GM19455 (cell line): ENCODE results near the gene KIR3DL2.
"Not testable (repeated sequence)": the region's sequence is repeated elsewhere in the genome, so short reads cannot be mapped to it uniquely, and the experiment has no call there.

Experiments used
- ATAC-seq: cut with Tn5 transposase; IDR thresholded peaks from one replicate; pipeline ENCODE4 v1.9.1; 2021; ENCODE audit not compliant: unreplicated experiment

Gene KIR3DL2

GRCh38 chr19:54863459-54863858 lies 13.2 kb downstream of the KIR3DL2 start:
- not testable (repeated sequence) for ATAC-seq

DNA sequence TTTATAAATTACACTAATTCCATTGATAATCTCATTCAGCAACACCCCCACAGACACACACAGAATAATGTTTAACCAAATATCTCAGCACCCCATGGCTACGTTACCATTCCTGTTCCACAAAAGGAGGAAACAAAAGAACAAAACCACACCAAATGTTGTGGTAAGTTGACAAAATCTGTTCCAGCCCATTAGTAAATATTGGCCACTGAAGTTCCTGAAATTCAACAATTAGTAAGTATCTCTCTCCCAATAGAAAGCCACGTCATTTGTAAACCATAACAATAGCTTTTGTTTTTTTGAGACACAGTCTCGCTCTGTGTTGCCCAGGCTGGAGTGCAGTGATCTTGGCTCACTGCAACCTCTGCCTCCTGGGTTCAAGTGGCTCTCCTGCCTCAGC lies 21.5 kb downstream of the KIR3DL2 start:
- ATAC-seq: no peak

DNA sequence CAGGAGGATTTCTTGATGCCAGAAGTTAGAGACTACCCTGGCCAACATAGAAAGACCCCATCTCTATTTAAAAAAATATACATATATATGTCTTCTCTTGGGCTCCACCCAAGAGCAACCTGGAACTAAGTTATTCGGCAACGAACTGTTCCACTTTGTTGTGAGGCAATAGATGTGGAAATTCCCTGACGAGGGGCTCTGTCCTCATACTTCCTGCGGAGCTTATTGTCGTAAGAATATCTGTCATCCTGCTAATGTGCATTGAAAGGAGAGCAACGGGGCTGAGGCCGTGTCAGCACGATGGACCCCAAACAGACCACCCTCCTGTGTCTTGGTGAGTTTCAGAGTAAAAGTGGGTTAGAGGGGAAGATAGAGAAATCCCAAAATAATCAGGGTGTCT lies 23.7 kb downstream of the KIR3DL2 start, which contains the start of gene FCAR:
TSS of gene FCAR (plus strand) at position 246 of the 400 bp plus-strand sequence. CDS start at position 301, 55 bp downstream.
- no peak for ATAC-seq

GRCh38 chr19:54875506-54875905 lies 25.3 kb downstream of the KIR3DL2 start:
- ATAC-seq: no peak

- no peak for ATAC-seq
These were observed 27.2 kb downstream of the KIR3DL2 start for GRCh38 chr19:54877471-54877870.

DNA sequence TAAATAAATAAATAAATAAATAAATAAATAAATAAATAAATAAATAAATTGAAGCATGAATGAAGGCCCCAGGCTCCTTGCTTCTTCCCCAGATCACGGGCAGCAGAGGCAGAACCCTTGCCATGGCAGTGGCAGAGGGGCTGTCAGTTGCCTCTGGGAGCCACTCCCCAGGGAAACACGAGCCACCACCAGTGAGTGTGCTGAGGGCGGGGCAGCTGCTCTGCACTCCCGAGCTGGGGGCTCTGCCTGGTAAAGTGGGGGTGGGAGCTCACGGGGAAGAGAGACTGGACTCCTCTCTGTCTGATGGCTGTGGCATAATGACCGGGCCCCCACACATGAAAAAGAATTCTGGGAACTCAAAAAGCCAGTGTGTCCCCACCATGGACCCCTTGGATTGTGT lies 31.6 kb downstream of the KIR3DL2 start:
- no peak for ATAC-seq

- ATAC-seq: no peak
These were observed 32.5 kb downstream of the KIR3DL2 start for GRCh38 chr19:54882758-54883157.

DNA sequence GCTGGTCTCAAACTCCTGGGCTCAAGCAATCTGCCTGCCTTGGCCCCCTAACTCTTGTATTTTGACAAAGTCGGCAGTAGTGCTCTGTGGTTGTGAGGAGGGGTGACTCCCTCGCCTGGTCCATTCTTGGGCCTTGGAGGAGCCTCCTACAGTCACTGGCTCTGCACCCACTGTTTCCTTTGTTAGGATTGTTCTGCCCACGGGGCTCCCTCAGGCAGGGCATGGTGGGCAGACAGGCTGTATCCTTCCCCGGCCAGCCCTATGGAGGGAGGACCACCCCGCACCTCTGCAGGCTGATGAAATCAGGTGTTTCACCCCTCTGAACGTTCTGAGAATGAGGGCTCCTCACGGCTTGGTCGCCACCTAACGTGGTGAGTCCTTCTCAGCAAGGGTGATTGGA lies 33.0 kb downstream of the KIR3DL2 start:
- ATAC-seq: no peak

DNA sequence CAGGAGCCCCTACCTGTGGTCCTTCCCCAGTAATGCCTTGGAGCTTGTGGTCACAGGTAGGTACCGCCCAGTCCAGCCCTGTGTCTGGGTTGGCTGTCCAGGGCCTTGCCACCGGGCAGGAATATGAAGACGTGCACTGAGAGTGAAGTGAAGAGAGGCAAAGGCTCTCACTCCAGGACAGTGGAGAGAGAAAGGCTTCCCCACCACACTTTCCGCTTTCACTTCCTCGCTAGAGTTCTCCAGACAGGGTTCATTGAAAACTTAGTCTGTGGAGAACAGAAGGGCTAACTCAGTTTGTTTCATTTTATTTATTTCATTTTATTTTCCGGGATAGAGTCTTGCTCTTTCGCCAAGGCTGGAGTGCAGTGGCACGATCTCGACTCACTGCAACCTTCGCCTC lies 38.0 kb downstream of the KIR3DL2 start:
- ATAC-seq: no peak

- no peak for ATAC-seq
These were observed 39.3 kb downstream of the KIR3DL2 start for GRCh38 chr19:54889566-54889965.

DNA sequence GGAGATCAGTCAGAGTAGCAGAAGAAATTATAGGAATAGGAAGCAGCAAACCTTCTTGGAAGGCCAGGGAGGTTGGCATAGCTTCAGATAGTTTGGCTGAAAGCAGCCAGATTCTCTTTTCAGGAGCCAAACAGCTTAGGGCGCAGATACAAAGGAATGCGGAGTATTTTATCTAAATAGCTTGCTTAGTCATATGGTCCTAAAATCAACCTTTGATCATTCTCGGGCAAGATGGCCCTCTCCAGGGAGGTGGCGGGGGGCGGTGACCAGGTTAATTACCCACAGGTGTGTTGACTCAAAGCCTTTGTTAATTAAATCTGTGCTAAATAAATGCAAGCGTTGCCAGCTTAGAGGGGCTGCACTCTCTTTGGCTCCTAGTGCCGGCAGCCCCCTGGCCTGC lies 43.2 kb downstream of the KIR3DL2 start:
- no peak for ATAC-seq

DNA sequence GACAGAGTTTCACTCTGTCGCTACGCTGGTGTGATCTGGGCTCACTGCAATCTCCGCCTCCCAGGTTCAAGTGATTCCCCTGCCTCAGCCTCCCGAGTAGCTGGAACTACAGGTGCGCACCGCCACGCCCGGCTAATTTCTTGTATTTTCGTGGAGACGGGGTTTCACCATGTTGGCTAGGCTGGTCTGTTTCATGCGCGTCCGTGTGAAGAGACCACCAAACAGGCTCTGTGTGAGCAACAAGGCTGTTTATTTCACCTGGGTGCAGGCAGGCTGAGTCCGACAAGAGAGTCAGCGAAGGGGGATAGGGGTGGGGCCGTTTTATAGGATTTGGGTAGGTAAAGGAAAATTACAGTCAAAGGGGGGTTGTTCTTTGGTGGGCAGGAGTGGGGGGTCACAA lies 43.9 kb downstream of the KIR3DL2 start:
- ATAC-seq: not testable (repeated sequence)

GRCh38 chr19:54896036-54896435 lies 45.8 kb downstream of the KIR3DL2 start:
- no peak for ATAC-seq

- ATAC-seq: not testable (repeated sequence)
These were observed 48.4 kb downstream of the KIR3DL2 start for GRCh38 chr19:54898685-54899084.

DNA sequence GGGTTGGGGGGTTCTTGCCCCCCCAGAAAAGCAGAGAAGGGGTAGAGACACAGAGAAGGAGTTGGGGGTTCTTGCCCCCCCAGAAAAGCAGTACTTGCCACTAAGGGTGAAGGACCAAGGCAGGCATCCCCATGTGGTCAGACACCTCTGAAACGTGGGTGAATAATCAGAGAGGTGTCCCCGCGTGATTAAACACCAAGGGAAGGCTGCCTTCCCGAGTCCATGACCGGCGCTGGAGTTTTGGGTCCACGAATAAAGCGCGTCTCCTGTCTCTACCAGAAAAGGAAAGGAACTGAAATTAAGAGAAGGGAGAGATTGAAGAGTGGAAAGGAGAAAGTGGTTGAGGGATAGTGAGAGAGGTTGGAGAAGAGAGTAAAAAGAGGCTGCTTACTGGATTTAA lies 49.4 kb downstream of the KIR3DL2 start:
- ATAC-seq: not testable (repeated sequence)

DNA sequence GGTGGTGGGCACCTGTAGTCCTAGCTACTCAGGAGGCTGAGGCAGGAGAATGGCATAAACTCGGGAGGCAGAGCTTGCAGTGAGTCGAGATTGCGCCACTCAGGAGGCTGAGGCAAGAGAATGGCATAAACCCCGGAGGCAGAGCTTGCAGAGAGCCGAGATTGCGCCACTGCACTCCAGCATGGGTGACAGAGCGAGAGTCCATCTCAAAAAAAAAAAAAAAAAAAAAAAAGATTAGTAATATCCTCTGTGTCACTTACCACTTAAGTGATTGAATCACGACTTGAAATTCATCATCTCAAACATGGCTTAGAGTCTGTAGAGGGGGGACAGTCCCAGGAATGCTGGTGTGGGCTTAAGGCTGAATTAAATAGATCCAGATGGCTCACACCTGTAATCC lies 50.9 kb downstream of the KIR3DL2 start:
- ATAC-seq: not testable (repeated sequence)

DNA sequence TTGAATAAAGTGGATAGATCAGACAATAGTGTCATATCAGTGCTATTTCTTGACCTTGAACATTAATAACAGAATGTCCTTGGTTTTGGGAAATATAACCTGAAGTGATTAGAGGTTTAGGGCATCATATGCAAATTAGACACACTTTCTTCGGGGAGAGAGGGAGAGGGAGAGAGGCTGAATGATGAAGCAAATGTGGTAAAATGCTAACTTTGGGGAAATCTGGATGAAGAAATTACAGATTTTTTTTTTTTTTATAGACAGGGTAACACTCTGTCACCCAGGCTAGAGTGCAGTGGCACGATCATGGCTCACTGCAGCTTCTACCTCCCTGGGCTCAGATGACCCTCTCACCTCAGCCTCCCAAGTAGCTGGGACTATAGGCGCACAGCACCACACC lies 51.8 kb downstream of the KIR3DL2 start:
- no peak for ATAC-seq

DNA sequence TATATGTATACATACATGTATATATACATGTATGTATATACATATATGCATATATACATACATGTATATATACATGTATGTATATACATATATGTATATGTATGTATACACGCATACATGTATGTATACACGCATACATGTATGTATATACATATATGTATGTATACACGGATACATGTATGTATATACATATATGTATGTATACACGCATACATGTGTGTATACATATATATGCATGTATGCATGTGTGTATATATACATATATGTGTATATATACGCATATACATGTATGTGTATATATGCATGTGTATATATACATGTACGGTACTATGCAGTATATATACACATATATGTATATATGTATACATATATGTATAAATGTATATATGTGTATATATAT lies 53.1 kb downstream of the KIR3DL2 start:
- no peak for ATAC-seq

DNA sequence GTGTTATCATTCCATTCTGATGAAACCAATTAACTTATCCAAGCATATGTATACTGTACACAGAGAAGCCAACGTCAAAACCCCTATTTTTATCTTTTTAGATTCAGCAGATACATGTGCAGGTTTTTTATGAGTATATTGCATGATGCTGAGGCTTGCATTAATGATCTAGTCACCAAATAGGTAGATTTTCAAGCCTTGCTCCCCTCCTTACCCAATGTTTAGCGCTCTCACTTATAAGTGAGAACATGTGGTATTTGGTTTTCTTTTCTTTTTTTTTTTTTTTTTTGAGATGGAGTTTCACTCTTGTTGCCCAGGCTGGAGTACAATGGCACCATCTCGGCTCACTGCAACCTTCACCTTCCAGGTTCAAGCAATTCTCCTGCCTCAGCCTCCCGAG lies 54.0 kb downstream of the KIR3DL2 start:
- not testable (repeated sequence) for ATAC-seq

DNA sequence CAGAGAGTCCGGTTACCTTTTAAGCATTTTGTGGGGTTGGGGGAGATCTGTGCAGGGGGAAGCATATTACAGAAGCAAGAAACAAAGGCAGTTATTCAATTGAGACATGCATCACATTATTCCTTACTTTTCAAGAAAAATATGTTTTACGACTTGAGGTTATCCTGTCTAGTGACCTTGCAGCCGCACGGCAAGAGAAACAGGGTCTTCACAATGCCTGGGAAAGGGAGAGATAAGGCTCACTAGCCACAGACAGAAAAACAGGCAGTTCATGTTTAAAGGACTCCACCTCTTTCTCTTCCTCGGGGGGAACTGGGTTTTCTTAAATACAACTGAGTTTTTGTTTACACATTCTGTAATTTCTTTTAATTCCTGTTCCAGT lies 55.2 kb downstream of the KIR3DL2 start:
- ATAC-seq: no peak

- ATAC-seq: no peak
These were observed 55.7 kb downstream of the KIR3DL2 start, which contains the start of gene NCR1 for GRCh38 chr19:54905803-54906511. NCR1 (plus strand) TSS chr19:54906148; CDS start chr19:54906188, 40 bp downstream.

DNA sequence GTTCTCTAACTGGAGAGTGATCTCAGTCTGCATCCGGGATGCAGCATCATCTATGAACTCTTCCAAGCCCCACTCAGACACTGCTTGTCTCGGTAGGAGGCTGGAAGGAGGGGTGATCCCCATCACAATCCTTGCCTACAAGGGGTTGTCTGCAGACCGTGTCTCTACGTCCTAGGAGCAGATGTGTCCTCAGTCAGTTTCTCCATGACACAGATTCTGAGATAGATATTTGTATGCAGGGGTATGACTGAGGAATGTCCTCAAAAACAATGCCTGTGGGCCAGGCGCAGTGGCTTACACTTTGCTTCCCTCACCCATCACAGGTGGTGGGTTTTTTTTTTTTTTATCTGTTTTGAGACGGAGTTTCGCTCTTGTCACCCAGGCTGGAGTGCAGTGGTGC lies 56.6 kb downstream of the KIR3DL2 start:
- ATAC-seq: no peak

DNA sequence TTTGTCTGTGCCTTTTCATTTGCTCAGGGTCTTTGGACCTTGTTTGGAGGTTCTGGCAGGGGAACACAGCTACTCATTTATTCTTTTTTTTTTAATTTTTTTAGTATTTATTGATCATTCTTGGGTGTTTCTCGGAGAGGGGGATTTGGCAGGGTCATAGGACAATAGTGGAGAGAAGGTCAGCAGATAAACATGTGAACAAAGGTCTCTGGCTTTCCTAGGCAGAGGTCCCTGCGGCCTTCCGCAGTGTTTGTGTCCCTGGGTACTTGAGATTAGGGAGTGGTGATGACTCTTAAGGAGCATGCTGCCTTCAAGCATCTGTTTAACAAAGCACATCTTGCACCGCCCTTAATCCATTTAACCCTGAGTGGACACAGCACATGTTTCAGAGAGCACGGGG lies 57.7 kb downstream of the KIR3DL2 start:
- not testable (repeated sequence) for ATAC-seq
